HG03378 (cell line): ENCODE measurements around the gene C10orf95.

Experiments
- ATAC-seq: cut with Tn5 transposase; IDR thresholded peaks from one replicate; pipeline ENCODE4 v1.9.1; 2021; ENCODE audit warnings: mild to moderate bottlenecking, moderate library complexity; ENCODE audit not compliant: unreplicated experiment

The C10orf95 gene

GRCh38 chr10:102419269-102420180, 31.8 kb downstream of the C10orf95 start:
- no peak for ATAC-seq

GRCh38 chr10:102418622-102419268, 32.6 kb downstream of the C10orf95 start, which contains the start of gene PSD:
Gene PSD (minus strand): TSS chr10:102418785. CDS start chr10:102417038, 1,747 bp downstream.
- ATAC-seq: no peak

- no peak for ATAC-seq
These were observed 34.6 kb downstream of the C10orf95 start for GRCh38 chr10:102416695-102417094.

GRCh38 chr10:102416283-102416682, 35.1 kb downstream of the C10orf95 start:
- ATAC-seq: no peak

- no peak for ATAC-seq
These were observed 36.6 kb downstream of the C10orf95 start for GRCh38 chr10:102414749-102415148.

- ATAC-seq: no peak
These were observed 37.4 kb downstream of the C10orf95 start for GRCh38 chr10:102413806-102414561.

GRCh38 chr10:102413053-102413705, 38.2 kb downstream of the C10orf95 start:
- no peak for ATAC-seq

GRCh38 chr10:102412293-102412692, 39.0 kb downstream of the C10orf95 start:
- no peak for ATAC-seq

- no peak for ATAC-seq
These were observed 39.7 kb downstream of the C10orf95 start for GRCh38 chr10:102411341-102412255.

GRCh38 chr10:102410429-102411073, 40.8 kb downstream of the C10orf95 start:
- ATAC-seq: no peak

GRCh38 chr10:102409604-102410428, 41.5 kb downstream of the C10orf95 start:
- ATAC-seq: no peak

- ATAC-seq: no peak
These were observed 42.4 kb downstream of the C10orf95 start for GRCh38 chr10:102408728-102409603.

GRCh38 chr10:102408131-102408727, 43.1 kb downstream of the C10orf95 start:
- ATAC-seq: no peak

GRCh38 chr10:102407425-102408130, 43.8 kb downstream of the C10orf95 start:
- no peak for ATAC-seq

- no peak for ATAC-seq
These were observed 44.5 kb downstream of the C10orf95 start for GRCh38 chr10:102406815-102407214.

GRCh38 chr10:102405632-102406031, 45.7 kb downstream of the C10orf95 start:
- no peak for ATAC-seq
